Measurements from ENCODE around the gene ZNF358.

The ZNF358 gene

DNA sequence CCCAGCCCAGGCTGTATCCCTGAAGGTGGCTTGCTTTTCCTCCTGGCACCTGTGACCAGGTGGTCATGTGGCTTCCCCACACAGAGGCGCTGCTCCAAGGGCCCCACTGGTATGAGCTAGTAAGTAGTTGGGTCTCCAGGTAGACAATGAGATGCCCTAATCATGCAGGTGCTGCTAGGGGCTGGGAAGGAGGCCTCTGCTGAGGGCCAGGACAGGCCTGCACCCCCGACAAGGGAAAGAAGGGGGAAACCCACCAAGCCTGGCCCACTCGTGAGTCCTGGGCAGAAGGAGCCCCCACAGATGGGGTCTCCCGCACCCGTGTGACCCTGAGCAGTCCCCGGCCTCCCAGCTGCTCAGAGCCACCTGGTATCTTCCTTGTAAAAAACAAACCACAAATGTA lies 40.2 kb upstream of the ZNF358 start:
- Histone ChIP-seq H3K4me1 (ENCODE audit: insufficient read depth, low read length) (no peaks in the 10 kb centered on the region), H3K4me2 (ENCODE audit: insufficient read depth, low read length) (no peak overlapping the region), H3K27me3 (ENCODE audit: insufficient read depth, low read length, poor library complexity) (no peaks in the 10 kb centered on the region), H4K20me1 (ENCODE audit: insufficient read depth, low read length) (0 out of 2 replicates have a peak, but pooled peaks cover 3% of the 10 kb centered on the region), H3K79me2 (ENCODE audit: insufficient read depth, low read length) (no peaks in the 10 kb centered on the region), H3K4me3 (ENCODE audit: low read depth in 1 of 2, low read length in 2 of 2) (no peak overlapping the region), H2AFZ (ENCODE audit: low read depth, low read length) (no peak overlapping the region), H3K27ac (ENCODE audit: low read length) (no peak overlapping the region), H3K9ac (ENCODE audit: low read depth, low read length) (no peak overlapping the region), H3K36me3 (ENCODE audit: insufficient read depth, low read length) (peaks cover 18% of the 10 kb centered on the region), H3K9me3 (ENCODE audit: insufficient read depth, low read length, severe bottlenecking) (no peaks in the 10 kb centered on the region)
- no peak for TF ChIP-seq EZH2 (IDR thresholded peaks at IDR 0.05; ENCODE audit: borderline replicate concordance, low read depth, low read length, severe bottlenecking)
- TF ChIP-seq, protein P1, sequence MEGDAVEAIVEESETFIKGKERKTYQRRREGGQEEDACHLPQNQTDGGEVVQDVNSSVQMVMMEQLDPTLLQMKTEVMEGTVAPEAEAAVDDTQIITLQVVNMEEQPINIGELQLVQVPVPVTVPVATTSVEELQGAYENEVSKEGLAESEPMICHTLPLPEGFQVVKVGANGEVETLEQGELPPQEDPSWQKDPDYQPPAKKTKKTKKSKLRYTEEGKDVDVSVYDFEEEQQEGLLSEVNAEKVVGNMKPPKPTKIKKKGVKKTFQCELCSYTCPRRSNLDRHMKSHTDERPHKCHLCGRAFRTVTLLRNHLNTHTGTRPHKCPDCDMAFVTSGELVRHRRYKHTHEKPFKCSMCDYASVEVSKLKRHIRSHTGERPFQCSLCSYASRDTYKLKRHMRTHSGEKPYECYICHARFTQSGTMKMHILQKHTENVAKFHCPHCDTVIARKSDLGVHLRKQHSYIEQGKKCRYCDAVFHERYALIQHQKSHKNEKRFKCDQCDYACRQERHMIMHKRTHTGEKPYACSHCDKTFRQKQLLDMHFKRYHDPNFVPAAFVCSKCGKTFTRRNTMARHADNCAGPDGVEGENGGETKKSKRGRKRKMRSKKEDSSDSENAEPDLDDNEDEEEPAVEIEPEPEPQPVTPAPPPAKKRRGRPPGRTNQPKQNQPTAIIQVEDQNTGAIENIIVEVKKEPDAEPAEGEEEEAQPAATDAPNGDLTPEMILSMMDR (IDR thresholded peaks at IDR 0.05; ENCODE audit: borderline replicate concordance, extremely low read depth, low read length, poor library complexity, severe bottlenecking) = no peak
- ATAC-seq (ENCODE audit: insufficient read depth, low read depth) (no peak), DNase-seq (no peak)

DNA sequence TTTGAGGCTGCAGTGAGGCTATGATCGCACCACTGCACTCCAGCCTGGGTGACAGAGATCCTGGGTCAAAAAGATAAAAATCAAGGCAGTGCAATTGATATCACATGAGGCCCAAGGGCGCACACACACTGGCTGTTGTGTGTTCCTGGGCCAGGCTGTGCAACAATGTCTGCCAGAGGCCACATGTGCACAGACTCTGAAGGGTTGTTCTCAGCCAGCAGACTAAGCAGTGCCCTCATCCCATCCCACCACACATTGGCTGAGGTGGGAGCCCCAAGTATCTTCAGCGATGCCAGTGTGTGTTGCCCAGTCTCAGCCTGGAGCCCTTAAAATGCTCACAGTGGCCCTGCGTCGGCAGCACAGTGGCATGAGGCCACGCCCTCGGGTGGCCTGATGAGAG lies 39.7 kb upstream of the ZNF358 start:
- no peak overlapping the region for H2AFZ ChIP-seq (ENCODE audit: low read depth, low read length)
- no peaks in the 10 kb centered on the region for H3K79me2 ChIP-seq (ENCODE audit: insufficient read depth, low read length)
- no peak overlapping the region for H3K27ac ChIP-seq (ENCODE audit: low read length)
- H3K9me3 ChIP-seq (ENCODE audit: insufficient read depth, low read length, severe bottlenecking) = no peaks in the 10 kb centered on the region
- DNase-seq = no peak
- no peak overlapping the region for H3K4me3 ChIP-seq (ENCODE audit: low read depth in 1 of 2, low read length in 2 of 2)
- no peak for ATAC-seq (ENCODE audit: insufficient read depth, low read depth)
- no peaks in the 10 kb centered on the region for H3K27me3 ChIP-seq (ENCODE audit: insufficient read depth, low read length, poor library complexity)
- H3K4me2 ChIP-seq (ENCODE audit: insufficient read depth, low read length) = no peak overlapping the region
- no peak overlapping the region for H3K9ac ChIP-seq (ENCODE audit: low read depth, low read length)
- TF ChIP-seq EZH2 (IDR thresholded peaks at IDR 0.05; ENCODE audit: borderline replicate concordance, low read depth, low read length, severe bottlenecking) = no peak
- TF ChIP-seq, protein P1 (IDR thresholded peaks at IDR 0.05; ENCODE audit: borderline replicate concordance, extremely low read depth, low read length, poor library complexity, severe bottlenecking) = no peak
- peaks cover 12% of the 10 kb centered on the region for H3K36me3 ChIP-seq (ENCODE audit: insufficient read depth, low read length)
- H4K20me1 ChIP-seq (ENCODE audit: insufficient read depth, low read length) = 0 out of 2 replicates have a peak, but pooled peaks cover 3% of the 10 kb centered on the region
- no peaks in the 10 kb centered on the region for H3K4me1 ChIP-seq (ENCODE audit: insufficient read depth, low read length)

DNA sequence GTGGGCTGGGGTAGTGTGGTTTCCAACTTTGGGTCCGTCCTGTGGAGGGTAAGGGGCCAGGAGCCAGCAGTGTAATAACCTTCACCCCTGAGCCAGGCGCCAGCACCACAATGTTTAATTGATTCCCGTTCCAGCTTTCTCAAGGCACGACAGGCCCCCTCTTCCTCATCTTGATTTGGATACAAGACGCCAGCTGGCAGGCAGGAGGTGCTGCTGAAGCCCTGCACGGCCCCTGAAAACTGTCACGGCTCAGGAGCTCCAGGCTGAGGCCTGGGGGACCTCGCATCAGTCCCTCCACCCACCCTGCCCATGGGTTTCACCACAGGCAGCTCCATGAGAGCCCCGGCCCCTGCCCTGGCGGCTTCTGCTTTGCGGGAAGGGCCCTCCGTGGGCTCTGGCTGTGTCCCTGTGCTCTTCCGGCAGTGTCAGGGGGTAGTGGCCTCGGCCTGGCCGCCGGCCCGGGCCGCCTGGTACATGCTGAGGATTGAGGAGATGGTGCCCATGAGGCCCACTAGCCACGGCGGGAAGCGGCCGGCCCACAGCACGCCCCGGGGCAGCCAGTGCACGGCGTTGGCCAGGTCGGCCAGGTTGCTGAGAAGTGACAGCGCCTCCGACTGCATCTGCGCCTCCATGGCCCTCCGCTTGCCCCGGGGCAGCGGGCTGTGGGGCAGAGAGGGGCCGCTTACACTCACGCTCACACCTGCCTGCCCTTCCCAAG lies 39.0 kb upstream of the ZNF358 start:
- no peak overlapping the region for H3K4me3 ChIP-seq (ENCODE audit: low read depth in 1 of 2, low read length in 2 of 2)
- no peaks in the 10 kb centered on the region for H3K4me1 ChIP-seq (ENCODE audit: insufficient read depth, low read length)
- H3K79me2 ChIP-seq (ENCODE audit: insufficient read depth, low read length) = no peaks in the 10 kb centered on the region
- H3K4me2 ChIP-seq (ENCODE audit: insufficient read depth, low read length) = no peak overlapping the region
- no peak overlapping the region for H3K9ac ChIP-seq (ENCODE audit: low read depth, low read length)
- H3K9me3 ChIP-seq (ENCODE audit: insufficient read depth, low read length, severe bottlenecking) = no peaks in the 10 kb centered on the region
- H4K20me1 ChIP-seq (ENCODE audit: insufficient read depth, low read length) = 0 out of 2 replicates have a peak, but pooled peaks cover 3% of the 10 kb centered on the region
- ATAC-seq (ENCODE audit: insufficient read depth, low read depth) = no peak
- H3K27ac ChIP-seq (ENCODE audit: low read length) = no peak overlapping the region
- no peaks in the 10 kb centered on the region for H3K27me3 ChIP-seq (ENCODE audit: insufficient read depth, low read length, poor library complexity)
- H3K36me3 ChIP-seq (ENCODE audit: insufficient read depth, low read length) = peaks cover 5% of the 10 kb centered on the region
- no peak overlapping the region for H2AFZ ChIP-seq (ENCODE audit: low read depth, low read length)
- no peak for DNase-seq
- TF ChIP-seq EZH2 (IDR thresholded peaks at IDR 0.05; ENCODE audit: borderline replicate concordance, low read depth, low read length, severe bottlenecking) = no peak
- TF ChIP-seq, protein P1 (IDR thresholded peaks at IDR 0.05; ENCODE audit: borderline replicate concordance, extremely low read depth, low read length, poor library complexity, severe bottlenecking) = no peak
